ENCODE data around the gene SPDYE2B.
"Not testable (repeated sequence)": the region's sequence is repeated elsewhere in the genome, so short reads cannot be mapped to it uniquely, and the experiment has no call there.

The SPDYE2B gene

DNA sequence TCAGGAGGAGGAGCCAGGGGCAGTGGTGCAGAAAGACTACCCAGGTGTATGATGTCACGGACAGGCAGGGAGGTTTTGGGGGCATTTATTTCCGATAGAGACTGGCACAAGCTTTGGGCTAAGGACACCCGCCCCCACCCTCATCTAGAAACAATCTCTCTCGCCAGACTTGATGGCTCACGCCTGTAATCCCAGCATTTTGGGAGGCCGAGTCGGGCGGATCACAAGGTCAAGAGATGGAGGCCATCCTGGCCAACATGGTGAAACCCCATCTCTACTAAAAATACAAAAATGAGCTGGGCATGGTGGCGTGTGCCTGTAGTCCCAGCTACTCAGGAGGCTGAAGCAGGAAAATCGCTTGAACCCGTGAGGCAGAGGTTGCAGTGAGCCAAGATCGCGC, 13.2 kb upstream of the SPDYE2B start:
- DNase-seq, result peak in 2 of 10 donors; percentile 2 to 18
- intact Hi-C loops (cut with DNase I), result not testable (repeated sequence)

DNA sequence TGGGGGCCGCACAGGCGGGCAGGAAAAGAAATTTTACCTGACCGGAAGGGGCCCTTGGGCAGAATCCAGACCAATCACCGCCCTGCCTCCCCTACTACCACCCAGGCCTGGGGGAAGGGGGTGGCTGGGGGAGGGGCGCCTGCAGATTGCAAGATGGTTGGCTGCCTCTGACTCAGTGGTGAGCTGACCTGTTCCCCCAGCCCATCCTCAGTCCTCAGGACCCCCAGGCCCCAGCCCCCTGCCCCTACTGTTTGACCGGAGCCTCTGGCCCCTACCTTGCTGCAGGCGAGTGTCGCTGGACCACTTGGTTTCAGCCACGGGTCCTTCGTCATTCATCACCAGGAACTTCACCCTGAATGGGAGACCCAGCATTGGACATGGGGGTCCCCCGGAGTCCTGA, 11.3 kb upstream of the SPDYE2B start:
- DNase-seq, result peak in 3 of 10 donors; percentile 12 to 16 (median 13)
- intact Hi-C loops (cut with DNase I), result not testable (repeated sequence)

DNA sequence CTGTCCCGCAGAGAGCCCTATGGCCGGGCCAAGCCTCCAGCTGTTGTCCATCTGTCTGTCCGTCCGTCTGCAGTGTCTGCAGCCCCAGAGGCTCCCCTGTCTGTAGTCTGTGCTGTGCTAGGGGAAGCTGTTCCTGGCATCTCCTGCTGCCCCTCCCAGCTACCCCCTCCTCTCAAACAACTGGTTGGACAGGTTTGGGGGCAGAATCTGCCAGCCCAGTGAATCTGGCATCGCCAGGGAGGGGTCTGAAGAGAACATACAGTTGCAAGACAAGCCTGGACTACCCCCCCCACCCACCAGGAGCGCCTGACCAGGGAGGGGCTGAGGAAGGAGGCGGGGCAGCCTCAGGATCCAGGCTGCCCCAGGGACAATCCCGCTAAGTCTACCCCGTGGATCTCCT, 7.4 kb upstream of the SPDYE2B start, which contains the start of gene UPK3BL1:
Gene UPK3BL1, minus strand, starts transcription at position 101 of the 400 bp plus-strand sequence. Its CDS starts 50 bp downstream, at position 51.
- DNase-seq; intact Hi-C loops (cut with DNase I): not testable (repeated sequence)

DNA sequence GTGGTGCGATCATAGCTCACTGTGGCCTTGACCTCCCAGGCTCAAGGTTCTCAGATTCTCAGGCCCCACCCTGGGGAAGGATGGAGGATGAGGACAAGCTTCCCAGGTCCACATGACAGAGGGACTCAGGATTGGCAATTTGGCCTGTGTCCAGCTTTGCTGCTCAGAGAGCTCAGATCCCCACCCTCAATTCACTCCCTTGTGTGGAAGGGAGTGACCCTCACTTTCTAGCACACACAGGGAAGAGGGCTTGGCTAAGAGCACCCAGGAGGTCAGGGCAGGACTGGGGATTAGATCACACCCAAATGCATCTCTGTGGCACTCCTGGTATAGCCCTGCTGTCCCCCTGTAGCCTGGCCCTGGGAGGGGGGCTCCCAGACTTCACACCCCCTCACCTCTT, 6.7 kb upstream of the SPDYE2B start:
- intact Hi-C loops (cut with DNase I); DNase-seq: not testable (repeated sequence)

DNA sequence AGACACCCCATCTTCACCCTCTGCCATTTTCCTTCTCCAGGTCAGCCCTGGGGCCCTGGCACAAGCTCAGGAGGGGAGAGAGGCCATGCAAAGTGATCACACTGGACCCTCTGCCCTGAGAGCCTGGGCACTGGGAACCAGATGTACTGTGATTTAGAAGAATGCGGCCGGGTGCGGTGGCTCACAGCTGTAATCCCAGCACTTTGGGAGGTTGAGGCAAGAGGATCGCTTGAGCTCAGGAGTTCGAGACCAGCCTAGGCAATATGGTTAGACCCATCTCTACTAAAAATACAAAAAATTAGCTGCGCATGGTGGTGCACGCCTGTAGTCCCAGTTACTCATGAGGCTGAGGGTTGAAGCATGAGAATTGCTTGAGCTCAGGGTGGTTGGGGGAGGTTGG, 2.3 kb upstream of the SPDYE2B start:
- DNase-seq, result peak in 2 of 10 donors; percentile 25 to 62
- intact Hi-C loops (cut with DNase I), result not testable (repeated sequence)

DNA sequence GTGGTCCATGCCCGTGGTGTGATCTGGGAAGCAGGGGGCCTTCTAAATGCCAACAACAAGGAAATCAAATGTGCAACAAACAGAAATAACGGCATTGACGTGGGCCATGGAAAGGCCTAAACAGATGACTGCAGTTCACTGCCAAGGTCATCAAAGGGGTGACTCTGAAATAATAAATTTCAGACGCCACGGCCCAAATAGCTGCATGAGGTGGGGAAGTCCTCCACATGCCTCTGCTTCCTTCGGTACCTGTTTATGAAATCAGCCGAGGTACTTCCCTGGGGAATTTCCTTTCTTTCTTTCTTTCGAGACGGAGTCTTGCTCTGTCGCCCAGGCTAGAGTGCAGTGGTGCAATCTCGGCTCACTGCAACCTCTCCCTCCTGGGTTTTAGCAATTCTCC, 14.6 kb downstream of the SPDYE2B start:
- peak in 1 of 10 donors; percentile 17 for DNase-seq
- intact Hi-C loops (cut with DNase I), result not testable (repeated sequence)

DNA sequence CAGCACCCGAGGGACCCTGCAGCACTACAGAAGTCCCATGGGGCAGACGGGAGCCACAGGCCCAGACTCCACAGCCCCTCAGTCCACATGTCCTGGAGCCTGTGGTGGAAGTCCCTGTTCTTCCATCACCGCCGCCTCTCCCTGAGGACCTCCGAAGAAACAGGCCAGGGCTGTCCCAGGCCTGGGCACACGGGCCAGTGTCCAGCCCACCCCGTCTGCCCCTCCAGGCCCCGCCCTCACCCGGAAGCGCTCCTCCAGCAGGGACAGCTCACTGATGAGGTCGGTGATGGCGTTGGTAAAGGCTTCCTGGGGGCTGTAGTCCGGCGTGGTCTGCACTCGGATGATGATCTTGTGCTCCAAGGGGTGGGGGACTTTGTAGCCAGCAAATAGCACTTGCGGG, 16.7 kb downstream of the SPDYE2B start:
- DNase-seq; intact Hi-C loops (cut with DNase I): not testable (repeated sequence)

DNA sequence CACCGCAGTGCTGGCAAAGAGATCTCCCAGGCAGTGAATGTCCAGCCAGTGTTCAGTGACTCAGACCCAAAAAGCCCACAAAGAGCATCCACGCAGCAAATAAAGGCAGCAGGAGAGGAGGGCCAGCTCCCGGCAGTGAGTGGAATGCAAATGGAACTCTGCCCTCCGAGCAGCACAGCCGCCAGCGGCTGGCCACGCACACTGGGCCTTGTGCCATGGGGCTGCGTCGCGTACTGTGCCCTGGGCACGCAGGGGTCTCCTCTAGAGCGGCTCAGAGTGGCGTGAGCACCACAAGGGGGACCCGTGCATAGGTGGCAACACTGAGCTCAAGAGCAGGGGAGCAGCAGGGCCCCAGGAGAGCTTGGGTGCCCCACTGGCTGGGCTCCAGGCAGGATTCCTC, 17.4 kb downstream of the SPDYE2B start:
- peak in 6 of 10 donors; percentile 7 to 82 (median 56) for DNase-seq
- intact Hi-C loops (cut with DNase I), result not testable (repeated sequence)

DNA sequence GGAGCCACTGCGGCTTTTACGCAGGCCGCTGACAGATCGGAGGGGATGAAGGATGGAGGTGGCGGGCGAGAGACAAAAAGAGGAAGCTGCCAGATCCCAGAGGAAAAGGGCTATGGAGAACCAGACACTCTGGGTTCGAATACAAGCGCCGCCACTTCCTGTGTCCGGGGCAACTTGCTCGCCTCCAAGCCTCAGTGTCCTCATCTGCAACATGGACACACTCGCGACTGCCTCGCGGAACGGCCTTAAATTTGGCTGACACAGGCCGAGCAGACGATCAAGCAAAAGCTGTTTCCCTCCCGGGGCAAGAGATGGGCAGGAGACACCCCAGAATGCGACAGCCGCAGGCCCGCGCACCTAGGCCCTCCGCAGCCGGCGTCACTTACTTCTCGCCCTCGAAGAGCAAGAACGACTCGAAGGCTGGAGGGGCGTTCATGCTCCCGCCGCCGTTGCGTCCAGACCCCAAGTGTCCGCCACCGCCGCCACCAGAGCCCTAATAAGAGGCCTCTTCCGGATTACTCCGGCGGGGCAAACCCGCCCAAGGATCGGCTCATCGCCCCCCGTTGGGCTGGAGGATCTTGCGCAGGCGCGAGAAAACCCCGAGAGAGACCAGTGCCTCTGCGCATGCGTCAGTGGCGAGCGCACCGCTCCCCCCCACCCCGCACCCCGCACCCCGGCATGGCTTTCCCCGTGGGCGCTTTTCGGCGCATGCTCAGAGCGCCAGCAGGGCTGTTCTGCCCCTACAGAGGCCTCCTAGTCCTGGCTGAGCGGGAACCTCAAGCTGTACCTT, 21.2 kb downstream of the SPDYE2B start, which contains the start of gene POLR2J2:
Gene POLR2J2, minus strand, starts transcription at position 498 of the 790 bp plus-strand sequence. Its CDS starts 62 bp downstream, at position 436.
- intact Hi-C loops (cut with DNase I), result not testable (repeated sequence)
- DNase-seq, result peak in 6 of 10 donors; percentile 9 to 97 (median 78)

DNA sequence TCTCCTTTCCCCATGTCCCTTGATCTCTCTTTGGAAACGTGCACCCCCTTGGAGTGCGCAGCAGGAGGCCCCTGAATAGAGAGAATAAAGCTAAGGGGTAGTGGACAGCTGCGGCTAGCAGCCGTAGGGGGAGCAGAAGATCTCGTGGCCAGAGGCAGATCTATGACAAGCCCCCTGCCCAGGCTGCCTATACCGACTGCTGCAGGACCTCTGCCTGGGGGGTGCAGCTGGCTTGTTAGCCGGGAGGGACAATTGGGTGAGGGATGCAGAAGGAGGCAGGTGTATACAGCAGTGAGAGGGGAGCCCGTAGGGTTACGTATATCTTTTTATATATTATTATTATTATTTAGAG, 21.8 kb downstream of the SPDYE2B start:
- intact Hi-C loops (cut with DNase I); DNase-seq: not testable (repeated sequence)

DNA sequence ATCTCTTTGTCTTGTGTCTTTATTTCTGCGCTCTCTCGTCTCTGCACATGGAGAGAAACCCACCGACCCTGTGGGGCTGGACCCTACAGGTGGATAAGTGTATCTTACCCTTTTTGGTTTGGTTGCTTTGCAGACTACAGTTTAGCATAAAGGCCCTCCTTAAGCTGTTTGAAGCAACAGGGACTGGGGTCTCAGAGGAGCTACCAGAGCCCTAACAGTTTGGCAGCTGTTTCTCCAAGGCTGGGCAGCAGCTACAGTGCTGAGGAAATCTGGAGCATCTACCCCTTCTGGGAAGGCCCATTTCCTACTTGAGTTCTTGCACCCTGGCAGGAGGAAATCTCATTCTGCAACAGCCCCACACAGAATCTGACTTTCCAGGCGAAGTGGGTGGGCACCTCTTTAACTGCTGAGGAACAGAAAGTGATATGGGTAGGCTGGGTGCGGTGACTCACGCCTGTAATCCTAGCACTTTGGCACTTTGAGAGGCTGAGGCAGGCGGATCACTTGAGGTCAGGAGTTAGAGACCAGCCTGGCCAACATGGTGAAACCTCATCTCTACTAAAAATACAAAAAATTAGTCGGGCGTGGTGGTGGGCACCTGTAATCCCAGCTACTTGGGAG, 23.4 kb downstream of the SPDYE2B start:
- intact Hi-C loops (cut with DNase I), result not testable (repeated sequence)

DNA sequence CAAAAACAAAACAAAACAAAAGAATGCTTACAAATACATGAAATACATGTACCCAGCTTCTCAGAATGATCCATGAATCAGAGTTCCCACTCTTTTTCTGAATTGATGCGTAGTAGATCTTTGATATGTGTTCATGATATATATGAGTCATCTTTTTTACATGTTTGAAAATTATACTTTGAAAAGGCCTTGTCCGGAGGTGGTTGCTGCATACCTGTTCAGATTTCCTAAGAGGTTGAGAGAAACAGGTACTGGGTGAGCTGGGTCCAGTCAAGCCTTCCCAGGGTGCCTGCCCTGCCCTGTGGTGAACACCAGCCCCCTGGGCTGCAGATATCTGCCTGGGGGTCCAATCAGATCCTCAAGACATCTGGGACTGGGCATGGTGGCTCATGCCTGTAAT, 25.4 kb downstream of the SPDYE2B start:
- intact Hi-C loops (cut with DNase I), result not testable (repeated sequence)
- peak in 2 of 10 donors; percentile 37 to 72 for DNase-seq

More for the DNA sequence above, 23.4 kb downstream of the SPDYE2B start:
- not testable (repeated sequence) for DNase-seq

DNA sequence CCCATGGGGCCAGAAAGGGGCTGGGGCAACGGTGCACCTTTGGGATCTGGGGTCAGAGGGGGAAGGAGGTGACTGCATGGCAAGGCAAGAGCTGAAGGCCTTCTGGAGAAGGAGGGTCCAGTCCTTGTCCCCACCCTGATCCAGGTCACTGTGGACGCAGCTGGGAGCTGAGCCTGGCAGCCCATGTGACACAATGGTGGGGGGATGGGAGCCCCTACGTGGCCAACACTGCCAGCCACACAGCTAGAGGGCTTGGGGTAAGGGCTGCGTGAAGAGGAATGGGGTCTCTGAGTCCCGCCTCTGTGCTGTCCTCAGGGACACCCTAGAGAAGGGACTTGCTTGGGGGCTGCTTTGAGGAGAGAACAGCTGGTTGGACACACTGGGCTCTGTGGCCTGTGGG, 30.7 kb downstream of the SPDYE2B start:
- intact Hi-C loops (cut with DNase I); DNase-seq: not testable (repeated sequence)

DNA sequence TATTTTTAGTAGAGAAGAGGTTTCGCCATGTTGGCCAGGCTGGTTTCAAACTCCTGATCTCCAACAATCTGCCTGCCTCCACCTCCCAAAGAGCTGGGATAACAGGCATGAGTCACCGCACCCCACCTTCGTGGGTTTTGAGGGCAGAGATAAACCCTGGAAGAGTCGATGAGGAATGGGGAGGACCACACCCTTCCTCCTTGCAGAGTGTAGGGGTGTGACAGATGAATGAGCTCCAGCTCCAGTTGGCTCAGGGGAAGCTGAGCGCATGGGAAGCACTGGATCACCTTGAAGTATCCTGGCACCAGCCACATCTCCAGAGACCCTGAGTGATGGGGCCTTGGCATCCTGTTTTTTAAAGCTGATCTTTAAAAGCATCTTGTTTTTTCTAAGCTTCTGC, 32.4 kb downstream of the SPDYE2B start:
- DNase-seq; intact Hi-C loops (cut with DNase I): not testable (repeated sequence)

DNA sequence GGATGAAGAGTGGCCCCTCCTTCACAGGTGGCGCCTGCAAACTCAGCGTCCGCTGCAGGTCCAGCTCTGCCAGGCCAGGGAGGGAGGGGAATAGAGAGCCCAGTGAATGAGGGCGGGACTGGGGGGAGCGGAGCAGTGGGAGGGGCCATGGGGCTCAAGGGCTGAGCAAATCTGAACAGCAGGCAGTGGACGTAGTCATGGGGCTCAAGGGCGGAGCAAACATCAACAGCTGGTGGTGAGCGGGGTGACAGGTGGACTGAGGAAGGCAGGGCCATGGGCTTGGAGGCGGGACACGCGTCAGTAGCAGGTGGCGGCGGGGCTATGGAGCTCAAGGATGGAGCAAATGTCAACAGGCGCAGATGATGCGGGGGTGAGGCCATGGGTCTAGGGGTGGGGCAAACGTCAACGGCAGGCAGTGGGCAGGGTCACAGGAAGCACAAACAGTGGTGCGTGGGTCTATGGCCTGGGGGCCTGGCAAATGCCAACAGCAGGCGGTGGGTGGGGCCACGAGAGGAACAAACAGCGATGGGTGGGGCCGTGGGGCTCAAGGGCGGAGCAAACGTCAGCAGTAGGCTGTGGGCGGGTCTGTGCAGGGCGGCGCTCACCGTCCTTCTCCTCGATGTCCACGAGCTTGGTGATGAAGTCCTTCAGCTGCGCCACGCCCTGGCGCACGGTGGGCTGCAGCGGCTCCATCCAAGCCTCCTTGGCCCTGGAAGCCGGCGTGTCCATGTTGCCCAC, 38.3 kb downstream of the SPDYE2B start:
- intact Hi-C loops (cut with DNase I); DNase-seq: not testable (repeated sequence)

DNA sequence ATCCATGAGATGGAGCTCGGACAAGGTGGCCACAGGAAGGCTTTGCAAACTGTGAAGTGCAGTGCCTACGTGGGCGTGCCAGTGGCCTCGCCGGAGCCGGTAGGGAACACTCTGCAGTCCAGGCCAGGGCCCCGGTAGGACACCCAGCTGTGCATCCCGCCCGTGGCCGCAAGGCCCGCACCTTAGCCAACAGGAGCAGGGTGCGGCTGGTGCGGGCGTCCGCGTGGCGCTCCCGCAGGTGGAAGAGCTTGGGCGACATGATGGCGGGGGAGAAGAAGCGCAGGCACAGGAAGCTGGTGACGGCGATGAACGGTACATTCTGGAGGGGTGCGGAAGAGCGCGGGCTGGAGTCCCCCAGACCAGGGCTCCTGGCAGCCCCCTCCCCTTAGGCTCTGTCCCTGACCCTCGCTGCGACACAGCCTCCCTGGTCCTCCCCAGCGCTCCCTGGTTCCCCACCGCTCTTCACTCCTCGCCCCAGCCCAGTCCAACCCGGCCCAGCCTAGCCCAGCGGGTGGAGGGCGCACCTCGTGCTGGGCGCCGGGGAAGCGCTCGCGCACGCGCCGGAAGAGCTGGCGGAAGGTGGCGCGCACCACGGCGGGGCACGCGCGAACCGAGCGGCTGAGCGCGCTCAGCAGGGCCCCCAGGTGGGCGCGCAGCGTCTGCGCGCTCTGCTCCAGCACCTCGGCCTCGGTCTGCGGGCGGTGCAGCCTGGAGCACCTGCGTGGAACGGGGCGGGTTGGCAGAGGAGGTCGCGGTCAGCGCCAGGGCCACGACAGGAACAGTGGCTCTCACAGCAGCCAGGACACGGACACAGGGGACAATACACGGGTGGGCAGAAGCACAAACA, 39.5 kb downstream of the SPDYE2B start:
- intact Hi-C loops (cut with DNase I), result not testable (repeated sequence)
- peak in 1 of 10 donors; percentile 30 for DNase-seq

DNA sequence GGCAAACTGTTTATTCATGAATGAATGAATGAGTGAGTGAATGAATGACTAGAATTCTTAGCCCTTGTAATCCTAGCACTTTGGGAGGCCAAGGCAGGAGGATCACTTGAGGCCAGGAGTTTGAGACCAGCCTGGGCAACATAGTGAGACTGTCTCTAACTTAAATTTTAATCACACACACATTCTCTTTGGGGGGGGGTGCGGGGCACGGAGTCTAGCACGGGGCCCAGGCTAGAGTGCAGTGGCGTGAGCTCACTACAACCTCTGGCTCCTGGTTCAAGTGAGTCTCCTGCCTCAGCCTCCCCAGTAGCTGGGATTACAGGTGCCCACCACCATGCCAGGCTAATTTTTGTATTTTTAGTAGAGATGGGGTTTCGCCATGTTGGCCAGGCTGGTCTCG, 40.5 kb downstream of the SPDYE2B start:
- intact Hi-C loops (cut with DNase I); DNase-seq: not testable (repeated sequence)

DNA sequence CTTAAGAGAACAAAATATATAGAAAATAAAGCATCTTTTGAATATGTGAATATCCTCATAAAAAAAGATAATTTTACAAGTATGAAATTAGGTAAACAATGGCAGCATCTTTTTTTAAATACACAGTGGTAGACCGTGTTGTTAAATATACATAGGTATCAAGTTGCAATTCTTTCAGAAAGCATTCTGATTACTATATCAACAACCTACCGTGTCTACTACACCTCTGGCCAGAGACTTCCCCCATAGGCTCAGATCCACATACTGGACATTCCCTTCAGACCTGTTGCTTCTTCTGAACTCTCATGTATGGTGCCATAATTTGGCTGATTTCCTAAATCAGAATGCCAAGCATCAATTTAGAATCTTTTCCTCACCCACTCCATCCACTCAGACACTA, 43.9 kb downstream of the SPDYE2B start:
- DNase-seq; intact Hi-C loops (cut with DNase I): not testable (repeated sequence)

DNA sequence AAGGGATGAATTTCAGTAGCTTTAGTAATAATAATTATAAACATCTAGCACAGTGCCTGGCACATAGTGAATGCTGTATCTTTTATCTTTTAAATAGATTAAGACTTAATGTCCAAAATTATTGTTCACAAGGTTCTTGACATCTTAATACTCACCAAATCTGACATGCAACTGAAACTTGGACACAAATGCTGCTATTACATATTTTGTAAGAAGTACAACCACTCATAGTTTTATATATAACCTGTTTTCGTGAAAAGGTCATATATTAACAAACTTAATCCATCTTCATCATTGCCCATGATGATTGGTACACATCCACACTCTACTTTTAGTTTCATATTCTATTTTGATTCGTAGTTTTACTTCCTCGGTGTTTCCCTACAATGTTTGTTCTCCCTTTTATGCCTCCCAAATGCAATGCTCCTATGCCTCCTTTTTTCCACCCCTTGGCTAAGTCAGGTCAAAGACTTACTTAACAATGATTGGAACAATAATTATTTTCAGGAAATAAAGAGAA, 45.0 kb downstream of the SPDYE2B start:
- intact Hi-C loops (cut with DNase I); DNase-seq: not testable (repeated sequence)

DNA sequence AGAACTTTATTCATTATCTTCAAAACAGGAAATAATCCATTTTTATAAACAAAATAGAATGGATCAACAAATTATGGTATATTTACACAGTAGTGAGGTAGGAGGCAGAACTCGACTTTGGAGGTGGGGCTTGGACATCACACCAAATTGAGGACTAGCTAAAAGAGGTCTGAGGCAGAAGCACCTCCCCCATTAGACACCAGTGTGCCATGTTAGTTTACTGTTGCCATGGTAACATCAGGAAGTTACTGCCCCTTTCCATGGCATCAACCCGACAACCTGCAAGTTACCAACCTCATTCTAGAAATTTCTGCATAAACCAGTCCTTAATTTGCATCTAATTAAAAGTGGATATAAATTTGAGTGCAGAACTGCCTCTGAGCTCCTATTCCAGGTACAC, 45.9 kb downstream of the SPDYE2B start:
- DNase-seq; intact Hi-C loops (cut with DNase I): not testable (repeated sequence)
